ENCODE data around the gene KCP. TPM values are rescaled to one million over a fixed set of nuclear protein-coding genes. Genes with fewer than 3 reads are reported as not detected.

Gene KCP
- total and polyA plus RNA-seq, 2 of the 13 experiments (the other 11 are each of a cell fraction or from before 2014, with no cell fraction given): 0.37 to 1.0 TPM

- no peak for TF ChIP-seq RFX3 (CRISPR knock-in tag; IDR thresholded peaks at IDR 0.05)
- peak; percentile 70 for TF ChIP-seq TBX2 (CRISPR knock-in tag; IDR thresholded peaks at IDR 0.05; ENCODE audit: borderline replicate concordance)
- no peak for TF ChIP-seq AHR (CRISPR knock-in tag; IDR thresholded peaks at IDR 0.05)
- TF ChIP-seq ZNF281 (CRISPR knock-in tag; IDR thresholded peaks at IDR 0.05; ENCODE audit: borderline replicate concordance): no peak
- no peak for TF ChIP-seq ZNF362 (CRISPR knock-in tag; IDR thresholded peaks at IDR 0.05; ENCODE audit: borderline replicate concordance)
- TF ChIP-seq MAFK (conservative IDR thresholded peaks at IDR 0.05 in 1 of 2, IDR thresholded peaks at IDR 0.05 in 1 of 2; ENCODE audit: low read length in 2 of 2): no peak
- peak; percentile 46; the same call in 1 of the 2 replicates for TF ChIP-seq YEATS2 (CRISPR knock-in tag; IDR thresholded peaks at IDR 0.05; ENCODE audit: borderline replicate concordance)
- TF ChIP-seq ZNF589 (CRISPR knock-in tag; conservative IDR thresholded peaks at IDR 0.05): no peak
- TF ChIP-seq, protein P1, sequence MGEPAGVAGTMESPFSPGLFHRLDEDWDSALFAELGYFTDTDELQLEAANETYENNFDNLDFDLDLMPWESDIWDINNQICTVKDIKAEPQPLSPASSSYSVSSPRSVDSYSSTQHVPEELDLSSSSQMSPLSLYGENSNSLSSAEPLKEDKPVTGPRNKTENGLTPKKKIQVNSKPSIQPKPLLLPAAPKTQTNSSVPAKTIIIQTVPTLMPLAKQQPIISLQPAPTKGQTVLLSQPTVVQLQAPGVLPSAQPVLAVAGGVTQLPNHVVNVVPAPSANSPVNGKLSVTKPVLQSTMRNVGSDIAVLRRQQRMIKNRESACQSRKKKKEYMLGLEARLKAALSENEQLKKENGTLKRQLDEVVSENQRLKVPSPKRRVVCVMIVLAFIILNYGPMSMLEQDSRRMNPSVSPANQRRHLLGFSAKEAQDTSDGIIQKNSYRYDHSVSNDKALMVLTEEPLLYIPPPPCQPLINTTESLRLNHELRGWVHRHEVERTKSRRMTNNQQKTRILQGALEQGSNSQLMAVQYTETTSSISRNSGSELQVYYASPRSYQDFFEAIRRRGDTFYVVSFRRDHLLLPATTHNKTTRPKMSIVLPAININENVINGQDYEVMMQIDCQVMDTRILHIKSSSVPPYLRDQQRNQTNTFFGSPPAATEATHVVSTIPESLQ (CRISPR knock-in tag; conservative IDR thresholded peaks at IDR 0.05): no peak
- TF ChIP-seq ZNF550 (CRISPR knock-in tag; IDR thresholded peaks at IDR 0.05; ENCODE audit: borderline replicate concordance): no peak
- TF ChIP-seq ZNF326 (CRISPR knock-in tag; IDR thresholded peaks at IDR 0.05; ENCODE audit: borderline replicate concordance): no peak
- no peak for TF ChIP-seq WIZ (CRISPR knock-in tag; IDR thresholded peaks at IDR 0.05)
- no peak for TF ChIP-seq CBFB (CRISPR knock-in tag; IDR thresholded peaks at IDR 0.05)
- no peak for TF ChIP-seq PRMT3 (CRISPR knock-in tag; IDR thresholded peaks at IDR 0.05; ENCODE audit: borderline replicate concordance, low read depth)
- TF ChIP-seq, protein P2, sequence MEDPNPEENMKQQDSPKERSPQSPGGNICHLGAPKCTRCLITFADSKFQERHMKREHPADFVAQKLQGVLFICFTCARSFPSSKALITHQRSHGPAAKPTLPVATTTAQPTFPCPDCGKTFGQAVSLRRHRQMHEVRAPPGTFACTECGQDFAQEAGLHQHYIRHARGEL (CRISPR knock-in tag; IDR thresholded peaks at IDR 0.05): no peak
- no peak for TF ChIP-seq CEBPB (IDR thresholded peaks at IDR 0.05; ENCODE audit: borderline replicate concordance, low read depth, low read length)
- TF ChIP-seq ZNF101 (CRISPR knock-in tag; IDR thresholded peaks at IDR 0.05; ENCODE audit: borderline replicate concordance, low read depth): no peak
- no peak for TF ChIP-seq ZNF17 (CRISPR knock-in tag; IDR thresholded peaks at IDR 0.05)
- TF ChIP-seq ZIK1 (CRISPR knock-in tag; IDR thresholded peaks at IDR 0.05; ENCODE audit: borderline replicate concordance, low read depth): 0 out of 2 replicates have a peak, but pooled peaks have one; percentile 41
- no peak for TF ChIP-seq KDM4B (CRISPR knock-in tag; IDR thresholded peaks at IDR 0.05)
- TF ChIP-seq ZBTB46 (CRISPR knock-in tag; IDR thresholded peaks at IDR 0.05; ENCODE audit: borderline replicate concordance): no peak
Observed at GRCh38 chr7:128883622-128884448, 26.7 kb downstream of the KCP start (continued).
